Upper lobe of right lung (tissue), 1 donor: ENCODE results near the gene DMRT1. TPM values are rescaled to one million over a fixed set of nuclear protein-coding genes. Genes with fewer than 3 reads are reported as not detected.

Source experiments
- ATAC-seq: fragments of 200-7000 bp; cut with Tn5 transposase; one replicate; pipeline ENCODE4 v1.9.1; 2020; ENCODE audit warnings: mild to moderate bottlenecking, moderate library complexity
- DNase-seq: peaks from one replicate; pipeline ENCODE4 v3.0.0-alpha.2; 2020
- H3K27ac ChIP-seq: fragments of 200-600 bp; one replicate; pipeline ENCODE4 v1.8.0; 2022
- H3K27me3 ChIP-seq: fragments of 200-600 bp; one replicate; pipeline ENCODE4 v1.8.0; 2022; ENCODE audit warnings: mild to moderate bottlenecking
- H3K36me3 ChIP-seq: fragments of 200-600 bp; one replicate; pipeline ENCODE4 v1.8.0; 2022
- H3K4me1 ChIP-seq: fragments of 200-600 bp; one replicate; pipeline ENCODE4 v1.8.0; 2022
- H3K4me3 ChIP-seq: fragments of 200-600 bp; one replicate; pipeline ENCODE4 v1.8.0; 2022; ENCODE audit warnings: mild to moderate bottlenecking
- H3K9me3 ChIP-seq: fragments of 200-600 bp; one replicate; pipeline ENCODE4 v1.8.0; 2022
- intact Hi-C: fragments of 100-400 bp; cut with DNase I; formaldehyde crosslinking; loops from one replicate; pipeline ENCODE4 v1.11.0; 2022
- total RNA-seq: library from RNA; stranded (reverse); fragmentation: NEBNext Ultra II Directional; extraction: Animal tissue kit (Norgen Biotek cat#: 25700); gene quantifications from one replicate; pipeline ENCODE4 v1.2.1, GENCODE V29; 2021
- TF ChIP-seq, protein P1 (sequence below): fragments of 200-600 bp; IDR thresholded peaks from one replicate; pipeline ENCODE4 v1.8.0; 2022; ENCODE audit warnings: antibody characterized with exemption
- donor health status: DM: no; HTN: yes; CAD: no; lungs with severe emphysema.

The DMRT1 gene
- total RNA-seq, 1 donor from 2014 or later: not detected

DNA sequence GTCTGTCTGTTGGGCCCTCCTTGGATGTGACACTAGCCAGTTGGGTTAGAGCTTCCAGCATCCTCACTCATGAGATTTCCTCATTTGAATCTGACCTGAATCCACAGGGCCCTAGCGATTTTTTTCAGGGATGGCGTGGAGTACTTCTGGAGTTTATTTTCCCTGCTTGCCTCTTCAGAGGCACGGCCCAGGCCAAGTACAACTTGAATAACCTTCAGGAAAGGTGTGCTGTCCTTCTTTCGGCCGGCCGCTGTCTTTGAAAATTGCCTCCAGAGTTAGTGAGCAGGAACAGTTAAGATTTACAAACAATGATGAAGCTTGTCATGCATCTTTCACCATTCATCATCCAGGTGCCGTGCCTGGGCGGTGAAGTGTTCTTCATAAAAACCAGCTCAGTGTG is 85.5 kb downstream of the DMRT1 start:
- H3K27ac ChIP-seq: no peak overlapping the region
- TF ChIP-seq, protein P1, sequence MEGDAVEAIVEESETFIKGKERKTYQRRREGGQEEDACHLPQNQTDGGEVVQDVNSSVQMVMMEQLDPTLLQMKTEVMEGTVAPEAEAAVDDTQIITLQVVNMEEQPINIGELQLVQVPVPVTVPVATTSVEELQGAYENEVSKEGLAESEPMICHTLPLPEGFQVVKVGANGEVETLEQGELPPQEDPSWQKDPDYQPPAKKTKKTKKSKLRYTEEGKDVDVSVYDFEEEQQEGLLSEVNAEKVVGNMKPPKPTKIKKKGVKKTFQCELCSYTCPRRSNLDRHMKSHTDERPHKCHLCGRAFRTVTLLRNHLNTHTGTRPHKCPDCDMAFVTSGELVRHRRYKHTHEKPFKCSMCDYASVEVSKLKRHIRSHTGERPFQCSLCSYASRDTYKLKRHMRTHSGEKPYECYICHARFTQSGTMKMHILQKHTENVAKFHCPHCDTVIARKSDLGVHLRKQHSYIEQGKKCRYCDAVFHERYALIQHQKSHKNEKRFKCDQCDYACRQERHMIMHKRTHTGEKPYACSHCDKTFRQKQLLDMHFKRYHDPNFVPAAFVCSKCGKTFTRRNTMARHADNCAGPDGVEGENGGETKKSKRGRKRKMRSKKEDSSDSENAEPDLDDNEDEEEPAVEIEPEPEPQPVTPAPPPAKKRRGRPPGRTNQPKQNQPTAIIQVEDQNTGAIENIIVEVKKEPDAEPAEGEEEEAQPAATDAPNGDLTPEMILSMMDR: no peak

DNA sequence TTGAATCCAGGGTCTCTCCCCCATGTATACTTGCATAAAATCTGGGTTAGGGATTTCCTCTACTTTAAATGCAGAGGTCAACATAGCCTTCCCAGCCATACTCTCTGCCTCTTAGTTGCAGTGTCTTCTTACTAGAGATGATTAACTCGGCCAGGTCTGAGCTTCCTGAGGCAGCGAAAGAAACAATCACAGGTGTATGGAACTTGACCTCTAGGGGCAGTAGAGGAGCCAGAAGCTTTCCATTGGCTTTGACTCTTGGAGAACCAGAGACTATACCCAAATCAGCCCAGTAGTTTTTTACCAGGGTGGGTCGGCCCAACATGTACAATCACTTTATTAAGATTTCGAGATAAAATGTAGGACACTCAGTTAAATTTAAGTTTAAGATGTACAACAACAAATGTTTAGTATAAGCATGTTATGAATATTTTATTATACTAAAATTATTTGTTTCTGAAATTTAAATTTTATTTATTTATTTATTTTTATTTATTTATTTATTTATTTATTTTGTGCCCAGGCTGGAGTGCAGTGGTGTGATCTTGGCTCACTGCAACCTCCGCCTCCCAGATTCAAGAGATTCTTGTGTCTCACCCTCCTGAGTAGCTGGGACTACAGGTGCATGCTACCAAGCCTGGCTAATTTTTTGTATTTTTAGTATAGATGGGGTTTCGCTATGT is 87.0 kb downstream of the DMRT1 start:
- TF ChIP-seq, protein P1: peak; percentile 52
- Histone ChIP-seq H3K27ac (no peak overlapping the region), H3K4me1 (no peaks in the 10 kb centered on the region), H3K36me3 (no peaks in the 10 kb centered on the region), H3K27me3 (peaks cover 5% of the 10 kb centered on the region), H3K4me3 (no peak overlapping the region), H3K9me3 (no peaks in the 10 kb centered on the region)
- DNase-seq (no peak), ATAC-seq (peak; percentile 68)
- intact Hi-C loops: no loop called here

More for the DNA sequence above, 85.5 kb downstream of the DMRT1 start:
- Histone ChIP-seq H3K9me3 (no peaks in the 10 kb centered on the region), H3K36me3 (no peaks in the 10 kb centered on the region), H3K27me3 (peaks cover 5% of the 10 kb centered on the region), H3K4me3 (no peak overlapping the region), H3K4me1 (no peaks in the 10 kb centered on the region)
- DNase-seq (no peak), ATAC-seq (no peak)
- intact Hi-C loops: no loop called here

DNA sequence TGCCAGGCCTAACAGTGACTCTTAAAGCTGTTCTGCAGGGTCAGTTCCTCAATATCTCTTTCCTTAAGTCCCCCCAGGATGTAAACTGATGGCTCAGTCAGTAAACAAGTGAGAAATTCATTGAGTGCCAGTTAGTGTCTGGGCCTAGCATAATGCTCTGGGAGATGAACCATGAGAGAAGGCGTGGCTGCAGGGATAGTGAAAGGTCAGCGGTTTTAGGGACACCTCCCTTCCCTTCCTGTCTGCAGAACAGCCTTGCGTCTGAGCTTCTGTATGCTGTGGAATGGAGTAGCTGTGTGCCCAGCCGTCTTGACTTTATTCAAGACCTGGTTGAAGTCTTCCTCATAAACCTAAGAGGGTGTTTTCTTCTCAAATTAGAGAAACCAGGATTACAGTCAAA is 88.2 kb downstream of the DMRT1 start:
- intact Hi-C loops: no loop called here
- H3K27me3 ChIP-seq: peaks cover 5% of the 10 kb centered on the region
- H3K27ac ChIP-seq: no peak overlapping the region
- H3K9me3 ChIP-seq: no peaks in the 10 kb centered on the region
- no peaks in the 10 kb centered on the region for H3K36me3 ChIP-seq
- H3K4me1 ChIP-seq: no peaks in the 10 kb centered on the region
- no peak for ATAC-seq
- no peak for DNase-seq
- no peak overlapping the region for H3K4me3 ChIP-seq
- TF ChIP-seq, protein P1: no peak

DNA sequence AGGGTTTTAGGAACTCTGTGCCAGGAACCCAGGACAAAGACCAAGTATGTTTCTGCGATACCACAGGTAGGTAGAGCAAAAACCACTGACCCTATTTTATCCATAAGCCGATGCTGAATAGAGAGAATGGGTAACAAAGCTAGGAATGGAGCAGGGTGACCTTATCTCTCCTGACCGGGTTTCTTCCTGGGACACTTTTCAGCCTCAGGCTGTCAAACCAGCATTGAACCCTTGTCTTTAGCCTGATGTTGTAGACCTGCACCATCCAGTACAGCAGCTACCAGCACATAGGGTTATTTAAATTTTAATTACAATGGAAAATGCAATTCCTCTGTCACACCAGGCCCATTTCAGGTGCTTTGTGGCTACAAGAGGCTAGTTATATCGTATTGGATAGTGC is 91.9 kb downstream of the DMRT1 start:
- TF ChIP-seq, protein P1: no peak
- intact Hi-C loops: no loop called here

DNA sequence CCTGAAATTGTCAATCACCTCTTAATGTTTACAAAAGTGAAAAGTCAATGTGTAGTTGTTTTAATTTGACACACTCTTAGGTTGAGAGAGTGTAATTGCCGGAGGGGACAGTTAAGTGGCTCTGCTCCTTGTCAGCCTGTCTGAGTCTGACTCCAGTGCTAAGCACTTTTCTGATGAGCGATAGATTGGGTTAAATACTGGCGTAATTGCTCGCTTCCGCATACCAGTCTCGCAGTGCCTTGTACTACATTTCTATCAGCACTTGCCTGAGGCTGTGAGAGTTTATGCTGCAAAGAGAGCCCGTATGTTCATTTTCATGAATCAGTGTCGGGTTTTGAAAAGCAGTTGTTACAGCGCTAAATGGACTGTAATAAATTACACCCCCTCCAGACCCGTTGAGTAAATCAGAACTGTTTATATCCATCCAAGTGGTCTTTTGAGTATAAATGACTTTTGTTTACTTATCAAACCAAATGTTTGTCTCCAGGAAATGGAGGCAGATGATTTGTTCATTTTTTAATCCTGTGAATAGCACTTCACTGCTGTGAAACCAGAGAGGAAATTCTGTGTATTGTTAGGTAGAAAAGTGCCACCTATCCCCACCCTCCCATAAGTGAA is 94.0 kb downstream of the DMRT1 start:
- Histone ChIP-seq H3K4me3 (peak overlapping the region; percentile 12), H3K27ac (no peak overlapping the region), H3K4me1 (no peaks in the 10 kb centered on the region), H3K9me3 (peaks cover 6% of the 10 kb centered on the region), H3K27me3 (peaks cover 27% of the 10 kb centered on the region), H3K36me3 (no peaks in the 10 kb centered on the region)
- TF ChIP-seq, protein P1: no peak
- intact Hi-C loops: no loop called here
- ATAC-seq: peak; percentile 93
- no peak for DNase-seq

More for the DNA sequence above, 91.9 kb downstream of the DMRT1 start:
- H3K9me3 ChIP-seq: no peaks in the 10 kb centered on the region
- H3K36me3 ChIP-seq: no peaks in the 10 kb centered on the region
- no peak overlapping the region for H3K27ac ChIP-seq
- DNase-seq (no peak), ATAC-seq (no peak)
- no peaks in the 10 kb centered on the region for H3K4me1 ChIP-seq
- H3K4me3 ChIP-seq: no peak overlapping the region
- H3K27me3 ChIP-seq: peaks cover 14% of the 10 kb centered on the region
